Measurements from ENCODE around the gene FBF1.
"Not testable (repeated sequence)": the region's sequence is repeated elsewhere in the genome, so short reads cannot be mapped to it uniquely, and the experiment has no call there.

The FBF1 gene

GRCh38 chr17:75898065-75898464 is 42.8 kb downstream of the FBF1 start:
- Mint-ChIP-seq H3K27ac (no peak overlapping the region), H3K27me3 (ENCODE audit: low read depth) (no peaks in the 10 kb centered on the region), H3K4me3 (peak overlapping the region; percentile 56), H3K36me3 (ENCODE audit: low read depth) (peaks cover 12% of the 10 kb centered on the region), H3K9me3 (no peaks in the 10 kb centered on the region), H3K4me1 (ENCODE audit: low read depth) (peaks cover 25% of the 10 kb centered on the region)

- Mint-ChIP-seq H3K4me1 (ENCODE audit: low read depth) (peaks cover 25% of the 10 kb centered on the region), H3K9me3 (no peaks in the 10 kb centered on the region), H3K27me3 (ENCODE audit: low read depth) (no peaks in the 10 kb centered on the region), H3K36me3 (ENCODE audit: low read depth) (peaks cover 12% of the 10 kb centered on the region), H3K4me3 (peak overlapping the region; percentile 56), H3K27ac (peak overlapping the region; percentile 76)
These were observed 43.5 kb downstream of the FBF1 start for GRCh38 chr17:75897160-75898019.

DNA sequence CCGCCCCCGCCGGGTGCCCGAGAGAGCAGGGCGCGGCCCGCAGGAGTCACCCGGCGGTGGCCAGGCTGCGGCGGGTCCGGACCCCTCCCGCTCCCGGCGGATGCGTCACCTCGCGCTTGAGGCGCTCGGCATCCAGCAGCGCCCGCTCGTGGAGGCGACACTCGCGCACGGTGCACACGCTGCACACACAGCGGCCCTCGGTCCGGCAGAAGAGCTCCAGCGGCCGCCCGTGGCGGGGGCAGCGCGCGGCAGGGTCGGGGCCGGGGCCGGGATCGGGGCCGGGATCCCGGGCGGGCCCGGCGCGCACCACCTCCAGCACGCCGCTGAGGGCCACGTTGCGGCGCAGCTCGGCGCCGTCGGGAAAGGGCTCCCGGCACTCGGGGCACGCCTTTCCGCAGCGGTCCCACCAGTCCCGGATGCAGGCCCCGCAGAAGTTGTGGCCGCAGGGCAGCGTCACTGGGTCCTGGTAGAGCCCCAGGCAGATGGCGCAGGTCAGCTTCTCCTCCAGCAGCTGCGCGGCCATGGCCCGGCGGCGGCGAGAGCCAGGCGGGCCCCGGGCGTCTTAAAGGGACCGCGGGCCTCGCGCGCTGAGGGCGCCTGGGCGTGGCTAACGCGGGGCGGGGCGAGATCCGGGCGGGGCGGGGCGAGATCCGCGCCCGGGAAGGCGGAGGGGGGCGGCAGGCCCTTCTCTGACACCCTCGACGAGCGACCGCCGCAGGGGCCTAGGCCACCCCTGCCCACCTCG is 44.3 kb downstream of the FBF1 start, which contains the start of gene TRIM65:
Gene TRIM65 (minus strand): TSS at position 537 of the 745 bp plus-strand sequence. CDS start 14 bp downstream, at position 523.
- H3K27me3 Mint-ChIP-seq (ENCODE audit: low read depth): no peaks in the 10 kb centered on the region
- no peaks in the 10 kb centered on the region for H3K9me3 Mint-ChIP-seq
- peak within 1 kb of the TSS; percentile 83 for H3K27ac Mint-ChIP-seq
- H3K4me3 Mint-ChIP-seq: peak within 1 kb of the TSS; percentile 82
- peaks cover 25% of the 10 kb centered on the region for H3K4me1 Mint-ChIP-seq (ENCODE audit: low read depth)
- peaks cover 10% of the 10 kb centered on the region for H3K36me3 Mint-ChIP-seq (ENCODE audit: low read depth)

GRCh38 chr17:75895370-75896155 is 45.3 kb downstream of the FBF1 start:
- peaks cover 10% of the 10 kb centered on the region for H3K36me3 Mint-ChIP-seq (ENCODE audit: low read depth)
- peak overlapping the region; percentile 82 for H3K4me3 Mint-ChIP-seq
- no peaks in the 10 kb centered on the region for H3K27me3 Mint-ChIP-seq (ENCODE audit: low read depth)
- H3K9me3 Mint-ChIP-seq: no peaks in the 10 kb centered on the region
- H3K4me1 Mint-ChIP-seq (ENCODE audit: low read depth): peaks cover 23% of the 10 kb centered on the region
- H3K27ac Mint-ChIP-seq: peak overlapping the region; percentile 83

DNA sequence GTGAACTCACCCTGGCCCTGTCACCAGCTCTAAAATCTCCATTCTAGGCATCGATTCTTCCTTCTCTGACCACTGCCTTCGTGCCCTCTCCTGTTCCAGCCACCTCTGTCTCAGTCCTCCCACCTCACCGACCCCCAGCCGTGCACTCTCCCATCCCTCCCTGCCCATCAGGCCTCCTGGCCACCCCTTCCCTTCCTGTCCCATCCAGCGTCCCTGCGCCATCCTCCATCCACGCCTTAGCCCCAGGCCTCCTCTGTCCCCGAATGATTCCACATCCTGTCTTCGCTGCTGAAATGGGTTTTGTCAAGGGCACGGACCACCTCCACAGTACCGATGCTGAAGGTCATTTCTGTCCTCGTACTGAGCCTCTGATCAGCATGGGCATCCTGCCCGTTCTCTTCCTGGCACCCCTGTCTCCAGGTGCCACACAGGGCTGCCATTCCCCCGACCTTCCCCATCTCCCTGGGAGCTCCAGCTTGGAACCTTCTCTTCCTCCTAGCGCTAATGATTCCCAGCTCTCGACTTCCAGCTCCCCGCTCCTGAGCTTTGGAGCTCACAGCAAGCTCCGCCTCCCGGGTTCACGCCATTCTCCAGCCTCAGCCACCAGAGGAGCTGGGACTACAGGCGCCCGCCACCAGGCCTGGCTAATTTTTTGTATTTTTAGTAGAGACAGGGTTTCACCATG is 46.7 kb downstream of the FBF1 start:
- peak overlapping the region; percentile 78 for H3K27ac Mint-ChIP-seq
- peak overlapping the region; percentile 21 for H3K4me3 Mint-ChIP-seq
- no peaks in the 10 kb centered on the region for H3K9me3 Mint-ChIP-seq
- H3K36me3 Mint-ChIP-seq (ENCODE audit: low read depth): peaks cover 10% of the 10 kb centered on the region
- no peaks in the 10 kb centered on the region for H3K27me3 Mint-ChIP-seq (ENCODE audit: low read depth)
- H3K4me1 Mint-ChIP-seq (ENCODE audit: low read depth): peaks cover 23% of the 10 kb centered on the region

DNA sequence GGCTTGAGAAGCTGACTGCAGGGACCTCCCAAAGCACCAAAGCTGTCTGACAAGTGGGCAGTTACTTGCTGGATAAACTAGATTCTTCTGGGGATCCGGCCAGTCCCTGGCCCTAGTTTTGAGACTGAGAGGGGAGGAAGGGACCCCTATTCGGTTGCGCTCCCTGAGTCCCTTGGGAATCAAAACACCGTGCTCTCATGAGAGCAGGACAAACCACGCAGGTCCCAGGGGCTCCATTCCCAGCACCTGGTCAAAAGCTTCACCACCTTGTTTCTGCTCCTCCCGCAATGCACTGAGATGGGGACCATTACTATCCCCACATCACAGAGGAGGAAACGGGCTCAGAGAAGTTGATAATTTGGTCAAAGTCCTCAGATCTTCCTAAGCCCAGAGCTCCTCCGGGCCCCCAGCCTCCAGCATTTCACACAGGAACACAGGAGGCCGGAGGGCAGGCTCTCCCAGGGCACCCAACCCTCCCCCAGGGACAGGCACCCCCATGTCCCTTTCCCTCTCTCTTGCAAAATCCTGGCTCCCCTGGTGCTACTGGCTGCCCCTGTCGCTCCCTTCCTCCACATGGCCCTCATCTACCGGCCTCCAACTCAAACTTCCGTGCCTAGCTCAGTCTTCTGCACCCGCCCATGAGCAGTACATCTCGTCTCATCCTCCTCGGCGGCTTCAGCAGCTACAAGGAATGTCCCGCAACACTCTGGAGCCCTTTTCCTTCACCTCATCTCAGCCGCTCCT is 47.4 kb downstream of the FBF1 start:
- peak overlapping the region; percentile 78 for H3K27ac Mint-ChIP-seq
- H3K4me1 Mint-ChIP-seq (ENCODE audit: low read depth): peaks cover 23% of the 10 kb centered on the region

GRCh38 chr17:75892556-75893224 is 48.2 kb downstream of the FBF1 start:
- Mint-ChIP-seq H3K27ac (no peak overlapping the region), H3K36me3 (ENCODE audit: low read depth) (peaks cover 8% of the 10 kb centered on the region), H3K9me3 (no peaks in the 10 kb centered on the region), H3K4me3 (no peak overlapping the region), H3K27me3 (ENCODE audit: low read depth) (no peaks in the 10 kb centered on the region), H3K4me1 (ENCODE audit: low read depth) (peaks cover 22% of the 10 kb centered on the region)

More for the DNA sequence above, 47.4 kb downstream of the FBF1 start:
- Mint-ChIP-seq H3K36me3 (ENCODE audit: low read depth) (peaks cover 6% of the 10 kb centered on the region), H3K9me3 (no peaks in the 10 kb centered on the region), H3K4me3 (no peak overlapping the region), H3K27me3 (ENCODE audit: low read depth) (no peaks in the 10 kb centered on the region)

- no peak overlapping the region for H3K27ac Mint-ChIP-seq
- H3K9me3 Mint-ChIP-seq: no peaks in the 10 kb centered on the region
- peaks cover 8% of the 10 kb centered on the region for H3K36me3 Mint-ChIP-seq (ENCODE audit: low read depth)
- no peaks in the 10 kb centered on the region for H3K27me3 Mint-ChIP-seq (ENCODE audit: low read depth)
- H3K4me1 Mint-ChIP-seq (ENCODE audit: low read depth): peaks cover 17% of the 10 kb centered on the region
- no peak overlapping the region for H3K4me3 Mint-ChIP-seq
These were observed 49.0 kb downstream of the FBF1 start for GRCh38 chr17:75891605-75892555.

DNA sequence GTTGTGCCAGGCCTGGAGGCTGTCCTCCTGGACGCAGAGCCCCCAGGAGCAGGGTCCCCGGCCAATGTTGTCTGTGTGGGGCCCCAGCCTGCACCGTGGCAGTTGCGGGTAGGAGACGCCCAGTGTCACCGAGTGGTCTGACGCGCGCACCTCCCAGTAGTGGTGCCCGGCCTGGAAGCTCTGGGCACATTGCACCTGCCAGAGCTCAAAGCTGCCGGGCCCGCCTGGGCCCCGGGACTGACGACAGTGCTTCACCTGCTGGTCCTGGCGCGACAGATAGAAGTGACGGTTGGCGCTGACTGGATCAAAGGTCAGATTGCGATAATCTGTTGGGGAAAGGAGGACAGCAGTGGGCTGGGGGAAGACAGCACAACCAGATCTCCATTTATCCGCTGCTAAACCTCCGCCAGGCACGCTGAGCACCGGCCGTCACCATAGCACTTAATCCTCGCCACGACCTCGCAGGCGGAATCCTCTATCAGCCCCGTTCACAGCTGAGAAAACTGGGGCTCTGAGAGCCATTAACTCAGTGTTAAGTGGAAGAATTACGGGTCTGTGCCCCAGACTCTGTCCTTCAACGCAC is 49.7 kb downstream of the FBF1 start:
- Mint-ChIP-seq H3K9me3 (no peaks in the 10 kb centered on the region), H3K4me1 (ENCODE audit: low read depth) (peaks cover 17% of the 10 kb centered on the region), H3K27me3 (ENCODE audit: low read depth) (no peaks in the 10 kb centered on the region), H3K36me3 (ENCODE audit: low read depth) (peaks cover 8% of the 10 kb centered on the region), H3K4me3 (no peak overlapping the region), H3K27ac (no peak overlapping the region)

- Mint-ChIP-seq H3K4me3 (no peak overlapping the region), H3K36me3 (ENCODE audit: low read depth) (peaks cover 5% of the 10 kb centered on the region), H3K9me3 (no peaks in the 10 kb centered on the region), H3K27ac (no peak overlapping the region), H3K27me3 (ENCODE audit: low read depth) (no peaks in the 10 kb centered on the region), H3K4me1 (ENCODE audit: low read depth) (peaks cover 6% of the 10 kb centered on the region)
These were observed 51.4 kb downstream of the FBF1 start for GRCh38 chr17:75889454-75889853.

- Mint-ChIP-seq H3K4me3 (no peak overlapping the region), H3K4me1 (ENCODE audit: low read depth) (no peaks in the 10 kb centered on the region), H3K27ac (no peak overlapping the region), H3K27me3 (ENCODE audit: low read depth) (no peaks in the 10 kb centered on the region), H3K36me3 (ENCODE audit: low read depth) (peaks cover 2% of the 10 kb centered on the region), H3K9me3 (no peaks in the 10 kb centered on the region)
These were observed 52.4 kb downstream of the FBF1 start for GRCh38 chr17:75888484-75888883.

GRCh38 chr17:75885860-75886259 is 55.0 kb downstream of the FBF1 start:
- H3K9me3 Mint-ChIP-seq; H3K27ac Mint-ChIP-seq; H3K4me1 Mint-ChIP-seq (ENCODE audit: low read depth); H3K4me3 Mint-ChIP-seq; H3K36me3 Mint-ChIP-seq (ENCODE audit: low read depth): not testable (repeated sequence)
- H3K27me3 Mint-ChIP-seq (ENCODE audit: low read depth): peaks cover 11% of the 10 kb centered on the region

Data from T-helper 1 cell treated with Interleukin-12 subunit alpha and Interleukin-12 subunit beta and Interleukin-4 antibody, amounts not matched to agents 30 μg/mL and 1 μg/mL, for 36 hours (primary cell).